HCT116 (cell line): ENCODE data around the gene NAA15. TPM values are rescaled to one million over a fixed set of nuclear protein-coding genes. Genes with fewer than 3 reads are reported as not detected.

Experiments used
- ATAC-seq: fragments of 200-7000 bp; cut with Tn5 transposase; 2 replicates; pipeline ENCODE4 v1.9.1; 2020; ENCODE audit warnings: mild to moderate bottlenecking, moderate library complexity
- BruUV-seq: library from RNA; stranded (reverse); fragments of 400-500 nt; replicated peaks from 2 replicates; lab custom pipeline; 2021; lab: Mats Ljungman, UMichigan
- CTCF ChIA-PET: fragments of 300-600 bp; sonication (Branson Sonifier 250); formaldehyde crosslinking; loops from one replicate; lab custom pipeline; 2021; ENCODE audit warnings: antibody characterized with exemption; lab: Charles Lee
- POLR2A ChIA-PET: fragments of 300-600, 350-600 bp; sonication (Branson Sonifier 250); formaldehyde crosslinking; loops from one replicate; lab custom pipeline; 2021; ENCODE audit warnings: antibody characterized with exemption; lab: Charles Lee
- RAD21 ChIA-PET, 2 experiments: fragments of 300-600 bp; sonication (Branson Sonifier 250); formaldehyde crosslinking; loops; one replicate each; lab custom pipeline; 2023; ENCODE audit warnings: low total read pairs in 2 of 2; ENCODE audit not compliant: uncharacterized antibody in 2 of 2, unreplicated experiment in 2 of 2, low non-redundant PET in 1 of 2; lab: Charles Lee
- DNase-seq: peaks from one replicate; pipeline ENCODE4 v3.0.0-alpha.2; 2010; ENCODE audit warnings: low read depth, low spot score
- H2AFZ ChIP-seq: fragments of 200-600 bp; shearing (Covaris generic), sonication (generic); 2 replicates; pipeline ENCODE4 v1.6.1; 2017; ENCODE audit warnings: low read depth, mixed run types, mixed read lengths, antibody characterized with exemption, low read length; ENCODE audit not compliant: poor library complexity, severe bottlenecking
- H3K27ac ChIP-seq: 2 replicates; pipeline ENCODE4 v1.5.1; 2012; ENCODE audit warnings: low read depth, low read length
- H3K27me3 ChIP-seq: fragments of 200-600 bp; sonication (generic); 2 replicates; pipeline ENCODE4 v1.6.1; 2016; ENCODE audit warnings: mixed run types, low read length, mixed read lengths; ENCODE audit not compliant: insufficient read depth
- H3K36me3 ChIP-seq, 2 experiments: fragments of 200-500 bp in 1 of 2; fragments of 200-600 bp in 1 of 2; sonication (Bioruptor generic) in 1 of 2; sonication (generic) in 1 of 2; 2 replicates each; pipeline versions ENCODE4 v1.5.1 to v1.6.1; 2014 to 2016; ENCODE audit warnings: low read length in 2 of 2, inconsistent platforms in 1 of 2, mixed read lengths in 1 of 2, mixed run types in 1 of 2; ENCODE audit not compliant: insufficient read depth in 2 of 2, control insufficient read depth in 1 of 2
- H3K4me1 ChIP-seq, 2 experiments: fragments of 200-600 bp in 1 of 2; sonication (generic) in 1 of 2; 2 replicates each; pipeline versions ENCODE4 v1.5.1 to v1.6.1; 2012 to 2017; ENCODE audit warnings: low read length in 2 of 2, inconsistent platforms in 1 of 2, mild to moderate bottlenecking in 1 of 2, mixed read lengths in 1 of 2, mixed run types in 1 of 2, moderate library complexity in 1 of 2; ENCODE audit not compliant: insufficient read depth in 2 of 2, control insufficient read depth in 1 of 2
- H3K4me2 ChIP-seq: fragments of 200-600 bp; sonication (generic); 2 replicates; pipeline ENCODE4 v1.6.1; 2017; ENCODE audit warnings: mixed run types, low read length, mixed read lengths
- H3K4me3 ChIP-seq, 2 experiments: fragments of 200-600 bp in 1 of 2; sonication (generic) in 1 of 2; replicated peaks in 1 of 2; 2 replicates each; pipeline ENCODE4 v1.5.1; 2011 to 2016; ENCODE audit warnings: low read length in 2 of 2, control low read depth in 1 of 2, low read depth in 1 of 2, mild to moderate bottlenecking in 1 of 2, mixed read lengths in 1 of 2, mixed run types in 1 of 2
- H3K79me2 ChIP-seq: fragments of 200-600 bp; sonication (generic); 2 replicates; pipeline ENCODE4 v1.6.1; 2017; ENCODE audit warnings: mild to moderate bottlenecking, mixed run types, low read length, moderate library complexity, mixed read lengths; ENCODE audit not compliant: insufficient read depth
- H3K9ac ChIP-seq: fragments of 200-600 bp; sonication (generic); 2 replicates; pipeline ENCODE4 v1.6.1; 2016; ENCODE audit warnings: low read length, mixed read lengths
- H3K9me2 ChIP-seq: fragments of 200-600 bp; sonication (generic), shearing (Covaris generic); 2 replicates; pipeline ENCODE4 v1.6.1; 2017; ENCODE audit warnings: mixed run types, mild to moderate bottlenecking, moderate library complexity; ENCODE audit not compliant: insufficient read depth
- H3K9me3 ChIP-seq, 2 experiments: fragments of 200-500 bp in 1 of 2; fragments of 200-600 bp in 1 of 2; sonication (Bioruptor generic) in 1 of 2; sonication (generic) in 1 of 2; 2 replicates each; pipeline ENCODE4 v1.6.1; 2014 to 2017; ENCODE audit warnings: low read length in 2 of 2, mixed read lengths in 2 of 2, inconsistent platforms in 1 of 2, low read depth in 1 of 2, mild to moderate bottlenecking in 1 of 2, mixed run types in 1 of 2, moderate library complexity in 1 of 2; ENCODE audit not compliant: control insufficient read depth in 1 of 2, insufficient read depth in 1 of 2
- H4K20me1 ChIP-seq: fragments of 200-600 bp; sonication (generic), shearing (Covaris generic); 2 replicates; pipeline ENCODE4 v1.6.1; 2017; ENCODE audit warnings: mixed run types, mild to moderate bottlenecking, moderate library complexity; ENCODE audit not compliant: insufficient read depth
- CTCF ChIP-seq, 3 experiments: fragments of 200-600 bp in 1 of 3; sonication (generic) in 1 of 3; IDR thresholded peaks in 2 of 3; conservative IDR thresholded peaks in 1 of 3; 2 replicates each; pipeline ENCODE4 v1.5.1; 2012 to 2017; ENCODE audit warnings: low read depth in 2 of 3, low read length in 2 of 3, antibody characterized with exemption in 1 of 3, borderline replicate concordance in 1 of 3, control low read depth in 1 of 3, mild to moderate bottlenecking in 1 of 3, mixed read lengths in 1 of 3, mixed run types in 1 of 3, moderate library complexity in 1 of 3; ENCODE audit not compliant: insufficient read depth in 1 of 3
- MAX ChIP-seq: IDR thresholded peaks from 2 replicates; pipeline ENCODE4 v1.6.1; 2012
- REST ChIP-seq: IDR thresholded peaks from 2 replicates; pipeline ENCODE4 v1.6.1; 2012; ENCODE audit warnings: low read depth
- SIN3A ChIP-seq: IDR thresholded peaks from 2 replicates; pipeline ENCODE4 v1.6.1; 2012; ENCODE audit warnings: low read depth
- TCF7L2 ChIP-seq: IDR thresholded peaks from 2 replicates; pipeline ENCODE4 v1.7.0; 2011; ENCODE audit warnings: borderline replicate concordance, inconsistent platforms; ENCODE audit not compliant: insufficient read depth, insufficient read length; ENCODE audit errors: extremely low read depth
- intact Hi-C: fragments of 100-400 bp; cut with micrococcal nuclease; formaldehyde crosslinking; loops from 2 replicates; pipeline ENCODE4 v1.10.0; 2022
- total RNA-seq: library from RNA; stranded (reverse); gene quantifications from one replicate; pipeline ENCODE4 v1.2.1, GENCODE V29; 2021; ENCODE audit not compliant: unreplicated experiment

The NAA15 gene
- total RNA-seq, 1 experiment from 2014 or later = 79.7 TPM

GRCh38 chr4:139324620-139325019 is 23.3 kb downstream of the NAA15 start:
- RAD21 ChIA-PET = no interaction called here
- no peaks in the 10 kb centered on the region for H3K9me3 ChIP-seq
- DNase-seq (no peak), ATAC-seq (no peak)
- CTCF ChIA-PET = no interaction called here
- H3K27ac ChIP-seq = no peak overlapping the region
- no peaks in the 10 kb centered on the region for H3K27me3 ChIP-seq
- H2AFZ ChIP-seq = no peak overlapping the region
- TF ChIP-seq REST = no peak
- no peak for TF ChIP-seq MAX
- no TSS peak for BruUV-seq
- no peaks in the 10 kb centered on the region for H3K9me2 ChIP-seq
- H4K20me1 ChIP-seq = peaks cover 37% of the 10 kb centered on the region; the same call in 1 of the 2 replicates
- POLR2A ChIA-PET = no interaction called here
- intact Hi-C loops = no loop called here
- H3K4me2 ChIP-seq = no peak overlapping the region
- H3K9ac ChIP-seq = no peak overlapping the region
- peaks cover 100% of the 10 kb centered on the region for H3K79me2 ChIP-seq
- no peaks in the 10 kb centered on the region; a peak in 1 of 4 replicates for H3K4me1 ChIP-seq
- H3K4me3 ChIP-seq = no peak overlapping the region
- peaks cover 0 to 2% of the 10 kb centered on the region in 2 experiments; a peak in 1 of 4 replicates for H3K36me3 ChIP-seq

GRCh38 chr4:139329665-139330200 is 28.4 kb downstream of the NAA15 start:
- Histone ChIP-seq H3K27ac (no peak overlapping the region), H3K36me3 (peaks cover 2 to 6% of the 10 kb centered on the region in 2 experiments; a peak in 1 of 4 replicates), H3K4me2 (no peak overlapping the region), H3K79me2 (peaks cover 100% of the 10 kb centered on the region), H4K20me1 (peaks cover 38% of the 10 kb centered on the region; the same call in 1 of the 2 replicates), H3K4me3 (no peak overlapping the region), H2AFZ (no peak overlapping the region), H3K9me2 (no peaks in the 10 kb centered on the region), H3K9me3 (no peaks in the 10 kb centered on the region), H3K27me3 (no peaks in the 10 kb centered on the region), H3K4me1 (no peaks in the 10 kb centered on the region), H3K9ac (no peak overlapping the region)
- no TSS peak for BruUV-seq
- no peak for DNase-seq
- ATAC-seq = no peak
- CTCF ChIA-PET = no interaction called here
- POLR2A ChIA-PET = no interaction called here
- RAD21 ChIA-PET = no interaction called here
- intact Hi-C loops = no loop called here
- TF ChIP-seq TCF7L2 (no peak), SIN3A (no peak), CTCF (IDR thresholded peaks at IDR 0.05 in 2 of 3, conservative IDR thresholded peaks at IDR 0.05 in 1 of 3; ENCODE audit: borderline replicate concordance in 1 of 3, insufficient read depth in 1 of 3, low read depth in 2 of 3, low read length in 2 of 3) (no peak), REST (no peak)
